Brain microvascular endothelial cell (primary cell): ENCODE data around the gene PITPNC1.
A peak's percentile ranks its signal among the peaks of the same experiment; 100 is the strongest.
"Not testable (repeated sequence)": the region's sequence is repeated elsewhere in the genome, so short reads cannot be mapped to it uniquely, and the experiment has no call there.

ENCODE experiments used
- DNase-seq: peaks from one replicate; pipeline ENCODE4 v3.0.0-alpha.2; 2020
- H3K27ac ChIP-seq: fragments of 250-450 bp; sonication (Bioruptor Pico); 2 replicates; pipeline ENCODE4 v1.5.1; 2020; ENCODE audit warnings: mild to moderate bottlenecking, moderate library complexity
- H3K27me3 ChIP-seq: fragments of 250-450 bp; sonication (Bioruptor Pico); replicated peaks from 2 replicates; pipeline ENCODE4 v1.5.1; 2020; ENCODE audit warnings: mild to moderate bottlenecking
- H3K36me3 ChIP-seq: fragments of 250-450 bp; sonication (Bioruptor Pico); replicated peaks from 2 replicates; pipeline ENCODE4 v1.5.1; 2020; ENCODE audit warnings: mild to moderate bottlenecking
- H3K4me3 ChIP-seq: 2 replicates; pipeline ENCODE4 v1.5.1; 2011; ENCODE audit warnings: low read depth, mild to moderate bottlenecking, control low read depth, low read length, moderate library complexity
- CTCF ChIP-seq: IDR thresholded peaks from 2 replicates; pipeline ENCODE4 v1.5.1; 2011; ENCODE audit warnings: low read depth, mild to moderate bottlenecking, moderate library complexity, low read length, control low read depth, inconsistent platforms; ENCODE audit errors: missing control alignments
- in situ Hi-C: cut with HindIII; loops from 2 replicates; pipeline ENCODE4 v1.10.0; 2017; ENCODE audit warnings: low sequenced_read_pairs, low pct_ligation_motif_present

The PITPNC1 gene

GRCh38 chr17:67492824-67493517, 115.9 kb downstream of the PITPNC1 start:
- Histone ChIP-seq H3K36me3 (no peaks in the 10 kb centered on the region), H3K4me3 (no peak overlapping the region), H3K27me3 (no peaks in the 10 kb centered on the region), H3K27ac (no peak overlapping the region)
- in situ Hi-C loops, result loop anchor here (25.0 kb wide), 1 partner anchor 119 kb away; no protein-coding TSS in a partner anchor
- DNase-seq, result no peak
- TF ChIP-seq CTCF, result no peak

DNA sequence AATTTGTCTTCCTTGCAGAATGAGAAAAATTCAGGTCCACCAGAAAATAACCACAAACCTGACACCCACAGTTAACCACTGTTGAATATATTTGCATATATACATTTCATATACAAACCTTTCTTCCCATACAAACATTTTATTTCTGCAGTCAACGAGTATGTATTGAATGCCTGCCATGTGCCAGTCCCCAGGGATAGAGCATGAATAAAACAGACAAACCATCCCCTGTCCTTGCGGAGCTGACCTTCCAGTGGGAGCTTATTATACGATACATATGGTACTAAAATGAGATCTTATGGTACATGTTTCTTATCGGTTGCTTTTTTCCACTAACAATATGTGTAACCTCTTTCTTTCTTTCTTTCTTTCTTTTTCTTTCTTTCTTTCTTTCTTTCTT, 116.7 kb downstream of the PITPNC1 start:
- Histone ChIP-seq H3K4me3 (no peak overlapping the region), H3K27ac (no peak overlapping the region), H3K36me3 (no peaks in the 10 kb centered on the region), H3K27me3 (no peaks in the 10 kb centered on the region)
- TF ChIP-seq CTCF, result no peak
- in situ Hi-C loops, result loop anchor here (25.0 kb wide), 1 partner anchor 118 kb away; no protein-coding TSS in a partner anchor
- DNase-seq, result no peak

GRCh38 chr17:67495534-67495933, 118.5 kb downstream of the PITPNC1 start:
- DNase-seq, H3K4me3 ChIP-seq, H3K27me3 ChIP-seq, H3K36me3 ChIP-seq, H3K27ac ChIP-seq: not testable (repeated sequence)
- in situ Hi-C loops, result loop anchor here (25.0 kb wide), 1 partner anchor 117 kb away; no protein-coding TSS in a partner anchor

DNA sequence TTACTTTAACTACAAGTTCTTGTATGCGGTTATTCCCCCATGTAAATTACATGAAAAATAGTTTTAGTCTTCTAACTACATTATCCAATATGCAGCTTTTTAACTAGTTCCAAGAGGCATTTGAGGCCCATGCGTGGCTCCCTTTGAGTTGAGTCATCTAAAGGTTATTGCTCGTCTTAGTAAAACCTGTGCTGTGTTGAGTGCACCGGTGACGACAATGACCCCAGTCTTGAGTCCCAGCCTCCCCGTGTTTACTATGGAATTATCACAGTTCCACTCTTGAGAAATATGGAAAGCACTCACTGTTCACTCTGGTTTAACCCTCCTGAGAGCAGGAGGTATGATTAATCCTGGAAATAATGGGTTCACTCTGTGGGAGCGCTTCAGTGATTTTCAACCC, 119.2 kb downstream of the PITPNC1 start:
- H3K4me3 ChIP-seq, result no peak overlapping the region
- no peaks in the 10 kb centered on the region for H3K36me3 ChIP-seq
- no peak overlapping the region for H3K27ac ChIP-seq
- no peaks in the 10 kb centered on the region for H3K27me3 ChIP-seq
- in situ Hi-C loops, result loop anchor here (25.0 kb wide), 1 partner anchor 116 kb away; no protein-coding TSS in a partner anchor
- TF ChIP-seq CTCF, result no peak
- DNase-seq, result peak; percentile 46

DNA sequence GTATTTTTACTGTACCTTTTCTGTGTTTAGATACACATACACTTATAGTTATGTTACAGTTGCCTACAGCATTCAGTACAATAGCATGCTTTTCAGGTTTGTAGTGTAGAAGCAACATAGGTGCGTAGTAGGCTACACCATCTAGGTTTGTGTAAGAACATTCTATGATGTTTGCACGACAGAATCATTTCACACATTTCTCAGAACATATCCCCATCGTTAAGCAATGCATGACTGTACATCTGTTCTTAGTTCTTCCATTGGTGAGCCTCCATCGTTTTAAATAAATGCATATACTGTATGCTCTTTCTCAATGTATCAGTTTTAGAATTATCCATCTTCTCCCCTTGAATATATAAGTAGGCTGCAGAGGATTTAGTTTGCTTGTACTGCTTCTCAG, 122.6 kb downstream of the PITPNC1 start:
- Histone ChIP-seq H3K4me3 (no peak overlapping the region), H3K36me3 (no peaks in the 10 kb centered on the region), H3K27ac (no peak overlapping the region), H3K27me3 (no peaks in the 10 kb centered on the region)
- DNase-seq, result no peak
- in situ Hi-C loops, result loop anchor here (25.0 kb wide), 1 partner anchor 113 kb away; no protein-coding TSS in a partner anchor
- no peak for TF ChIP-seq CTCF

DNA sequence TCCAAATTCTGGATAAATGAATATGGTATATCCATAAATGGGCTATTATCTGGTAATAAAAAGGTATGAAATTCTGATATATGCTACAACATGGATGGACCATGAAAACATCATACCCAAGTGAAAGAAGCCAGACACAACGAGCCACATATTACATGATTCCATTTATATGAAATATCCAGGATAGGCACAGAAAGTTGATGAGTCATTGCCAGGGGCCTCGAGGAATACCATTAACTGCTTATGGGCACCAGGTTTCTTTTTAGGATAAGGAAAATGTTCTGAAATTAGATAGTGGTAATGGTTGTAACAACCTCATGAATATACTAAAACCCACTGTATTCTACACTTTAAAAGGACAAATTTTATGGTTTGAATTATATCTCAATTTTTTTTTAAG, 123.2 kb downstream of the PITPNC1 start:
- Histone ChIP-seq H3K27me3 (no peaks in the 10 kb centered on the region), H3K36me3 (no peaks in the 10 kb centered on the region), H3K4me3 (no peak overlapping the region), H3K27ac (no peak overlapping the region)
- DNase-seq, result no peak
- no peak for TF ChIP-seq CTCF
- in situ Hi-C loops, result no loop called here
